HG02943 (cell line): ENCODE data around the gene DNAH14.
"Not testable (repeated sequence)": the region's sequence is repeated elsewhere in the genome, so short reads cannot be mapped to it uniquely, and the experiment has no call there.

Source experiments
- ATAC-seq: cut with Tn5 transposase; IDR thresholded peaks from one replicate; pipeline ENCODE4 v1.9.1; 2021; ENCODE audit warnings: mild to moderate bottlenecking, low read depth, moderate library complexity; ENCODE audit not compliant: unreplicated experiment

The DNAH14 gene

DNA sequence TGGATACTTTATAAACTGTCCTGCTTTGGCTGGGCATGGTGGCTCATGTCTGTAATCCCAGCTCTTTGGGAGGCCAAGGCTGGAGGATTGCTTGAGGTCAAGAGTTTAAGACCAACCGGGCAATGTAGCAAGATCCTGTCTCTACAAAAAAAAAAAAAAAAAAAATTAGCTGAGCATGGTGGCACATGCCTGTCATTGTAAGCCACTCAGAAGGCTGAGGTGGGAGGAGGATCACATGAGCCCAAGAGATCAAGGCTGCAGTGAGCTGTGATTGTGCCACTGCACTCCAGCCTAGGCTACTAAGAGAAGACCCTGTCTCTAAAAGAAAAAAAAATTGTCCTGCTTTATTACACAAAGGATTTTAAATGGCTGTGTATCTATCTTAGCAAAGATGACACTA lies 403.2 kb downstream of the DNAH14 start:
- ATAC-seq = no peak

DNA sequence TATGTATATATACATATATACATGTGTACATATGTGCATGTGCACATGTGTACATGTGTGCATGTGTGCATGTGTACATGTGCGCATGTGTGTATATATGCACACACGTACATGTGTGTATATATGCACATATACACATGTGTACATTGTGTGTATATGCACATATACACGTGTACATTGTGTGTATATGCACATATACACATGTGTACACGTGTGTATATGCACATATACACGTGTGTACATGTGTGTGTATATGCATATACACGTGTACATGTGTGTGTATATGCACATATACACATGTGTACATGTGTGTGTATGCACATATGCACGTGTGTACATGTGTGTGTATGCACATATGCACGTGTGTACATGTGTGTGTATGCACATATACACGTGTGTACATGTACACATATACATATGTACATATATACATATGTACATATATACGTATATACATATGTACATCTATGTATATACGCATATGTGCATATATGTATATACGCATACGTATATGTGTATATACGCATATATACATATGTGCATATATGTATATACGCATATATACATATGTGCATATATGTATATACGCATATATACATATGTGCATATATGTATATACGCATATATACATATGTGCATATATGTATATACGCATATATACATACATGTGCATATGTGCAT lies 405.8 kb downstream of the DNAH14 start:
- not testable (repeated sequence) for ATAC-seq

DNA sequence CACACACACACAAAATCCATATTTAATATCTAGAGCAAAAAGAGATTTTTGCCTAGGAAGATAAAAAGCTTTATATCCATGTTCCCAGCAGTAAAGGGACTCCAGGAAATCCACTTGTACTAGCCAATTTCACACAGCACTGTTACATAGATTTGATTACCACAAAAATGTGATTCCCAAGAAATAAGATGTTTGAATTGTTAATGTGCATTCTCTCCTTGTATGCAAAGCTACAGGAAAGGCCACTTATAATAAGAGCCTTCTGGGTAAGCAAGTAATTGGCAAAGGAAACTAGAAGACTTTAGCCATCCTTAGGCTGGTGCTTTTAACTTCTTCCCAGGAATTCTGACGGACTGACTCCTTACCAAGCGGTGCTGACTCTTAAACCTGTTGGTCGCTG lies 409.1 kb downstream of the DNAH14 start:
- no peak for ATAC-seq

DNA sequence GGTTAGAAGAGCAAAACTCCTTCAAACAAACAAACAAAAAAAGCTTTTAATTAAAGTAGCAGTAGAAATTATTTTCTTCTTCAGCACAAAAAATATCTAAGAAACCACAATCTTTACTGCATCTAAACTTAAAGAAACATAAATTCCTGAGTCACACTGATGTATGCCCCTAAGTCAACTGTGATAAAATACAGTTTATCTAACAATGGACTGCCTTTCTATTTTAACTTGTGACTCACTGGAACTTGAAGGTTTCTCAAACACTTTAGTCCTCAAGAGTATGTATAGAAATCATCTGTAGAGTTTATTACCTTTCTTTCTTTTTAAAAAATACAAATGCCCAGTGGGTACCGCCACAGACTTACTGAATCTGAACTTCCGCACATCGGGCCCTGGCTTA lies 412.2 kb downstream of the DNAH14 start:
- ATAC-seq = no peak

DNA sequence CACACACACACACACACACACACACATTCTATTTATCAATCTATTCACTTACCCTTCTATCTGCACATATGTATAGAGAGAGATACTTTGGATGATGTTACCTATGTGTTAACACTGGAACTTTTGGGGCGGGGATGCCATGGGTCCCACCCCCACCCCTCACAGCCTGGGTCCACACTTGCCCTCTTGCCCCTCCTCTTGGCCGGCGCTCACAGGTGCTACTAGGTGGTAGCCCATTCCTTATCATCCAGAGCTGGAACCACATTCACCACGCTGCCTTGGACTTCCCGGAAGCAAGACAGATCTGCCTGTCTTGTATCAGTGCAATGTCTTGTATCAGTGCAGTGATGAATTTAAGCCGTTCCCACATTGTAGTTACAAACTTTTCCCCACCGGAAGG lies 413.2 kb downstream of the DNAH14 start:
- ATAC-seq = no peak

DNA sequence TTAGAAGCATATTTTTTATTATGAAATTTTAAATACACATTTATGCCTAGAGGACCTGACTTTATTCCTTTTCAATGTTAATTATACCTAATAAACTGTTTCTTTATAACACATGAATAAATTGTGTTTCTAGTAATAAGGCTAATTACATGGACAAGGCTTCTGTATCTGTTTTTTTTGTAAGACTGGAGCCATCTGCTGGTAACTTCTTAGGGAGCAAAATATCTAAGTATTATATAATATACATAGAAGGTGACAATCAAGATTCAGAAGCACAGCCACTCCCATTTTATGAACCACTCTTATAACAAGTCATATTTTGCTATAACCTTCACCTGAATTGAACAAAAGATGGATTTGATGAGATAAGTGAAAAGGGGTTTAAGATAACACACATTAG lies 414.1 kb downstream of the DNAH14 start:
- ATAC-seq = no peak

DNA sequence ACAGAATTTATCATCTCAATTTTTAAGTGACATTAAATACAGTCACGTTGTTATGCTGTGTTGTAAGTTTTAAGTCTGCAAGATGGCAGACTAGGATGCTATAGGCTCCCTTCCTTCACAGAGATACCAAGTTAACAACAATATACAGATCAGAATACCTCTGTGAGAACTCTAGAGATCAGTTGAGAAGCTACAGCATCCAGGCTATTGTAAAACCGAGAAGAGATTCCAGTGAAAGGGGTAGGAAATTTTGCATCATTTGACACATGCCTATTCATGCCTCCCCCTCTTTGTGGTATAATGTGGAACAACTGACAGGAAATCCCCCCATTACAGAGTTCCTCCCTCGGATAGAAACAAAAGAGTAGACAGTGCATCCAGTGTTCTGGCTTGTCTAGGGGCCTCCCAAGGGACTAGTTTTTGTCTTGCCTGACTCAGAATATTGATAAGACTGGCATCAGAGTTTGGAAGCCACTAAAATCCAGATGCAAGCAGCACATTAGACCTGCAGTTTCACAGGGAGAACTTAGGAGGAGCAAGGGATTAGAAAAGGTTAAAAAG lies 417.7 kb downstream of the DNAH14 start:
- no peak for ATAC-seq

DNA sequence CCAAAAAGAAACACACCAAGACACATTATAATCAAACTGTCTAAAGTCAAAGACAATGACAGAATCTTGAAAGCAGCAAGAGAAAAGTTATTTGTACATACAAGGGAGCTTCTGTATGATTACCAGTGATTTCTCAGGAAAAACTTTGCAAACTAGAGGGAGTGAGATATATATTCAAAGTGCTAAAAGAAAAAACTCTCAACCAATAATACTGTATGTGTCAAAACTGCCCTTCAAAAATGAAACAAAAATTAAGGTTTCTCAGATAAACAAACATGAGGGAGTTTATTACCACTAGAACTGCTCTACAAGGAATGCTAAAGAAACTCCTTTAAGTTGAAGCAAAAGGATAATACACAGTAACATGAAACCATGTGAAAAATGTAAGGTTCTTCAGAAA lies 418.9 kb downstream of the DNAH14 start:
- ATAC-seq = no peak

DNA sequence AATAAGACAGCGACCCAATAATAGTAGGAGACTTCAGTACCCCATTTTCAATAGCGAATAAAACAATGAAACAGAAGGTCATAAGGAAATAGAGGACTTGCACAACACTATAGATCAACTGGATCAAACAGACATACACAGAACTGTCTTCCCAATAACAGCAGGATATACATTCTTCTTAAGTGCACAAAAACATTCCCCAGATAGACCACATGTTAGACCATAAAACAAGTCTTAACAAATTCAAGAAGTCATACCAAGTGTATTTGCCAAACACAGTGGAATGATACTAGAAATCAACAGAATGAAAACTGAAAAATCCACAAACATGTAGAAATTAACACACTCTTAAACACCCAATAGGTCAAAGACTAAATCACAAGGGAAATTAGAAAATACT lies 420.4 kb downstream of the DNAH14 start:
- no peak for ATAC-seq

DNA sequence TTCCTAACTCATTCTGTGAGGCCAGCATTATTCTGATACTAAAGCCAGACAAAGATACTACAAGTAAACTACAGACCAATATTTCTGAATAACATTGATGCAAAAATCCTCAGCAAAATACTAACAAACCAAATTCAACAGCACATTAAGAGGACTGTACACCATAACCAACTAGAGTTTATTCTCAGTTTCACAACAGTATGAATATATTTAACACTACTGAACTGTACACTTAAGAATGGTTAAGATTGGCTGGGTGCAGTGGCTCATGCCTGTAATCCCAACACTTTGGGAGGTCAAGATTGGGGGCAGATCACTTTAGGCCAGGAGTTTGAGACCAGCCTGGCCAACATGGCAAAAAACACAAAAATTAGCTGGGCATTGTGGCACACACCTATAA lies 421.4 kb downstream of the DNAH14 start:
- no peak for ATAC-seq

DNA sequence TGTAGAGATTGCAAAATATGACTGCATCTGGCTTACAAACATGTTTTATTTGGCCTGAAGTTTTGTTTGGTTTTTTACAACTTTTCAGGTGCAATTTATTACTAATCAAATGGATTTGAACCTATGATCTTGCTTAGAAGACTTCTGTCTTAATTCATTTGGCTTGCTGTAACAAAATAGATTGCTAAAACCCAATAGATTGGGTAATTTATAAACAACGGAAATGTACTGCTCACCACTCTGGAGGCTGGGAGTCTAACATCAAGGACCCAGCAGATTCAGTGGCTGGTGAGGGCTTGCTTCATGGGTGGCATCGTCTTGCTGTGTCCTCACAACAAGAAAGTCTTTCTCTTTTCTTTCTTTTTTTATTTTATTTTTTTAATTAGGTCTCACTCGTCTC lies 425.4 kb downstream of the DNAH14 start:
- no peak for ATAC-seq

DNA sequence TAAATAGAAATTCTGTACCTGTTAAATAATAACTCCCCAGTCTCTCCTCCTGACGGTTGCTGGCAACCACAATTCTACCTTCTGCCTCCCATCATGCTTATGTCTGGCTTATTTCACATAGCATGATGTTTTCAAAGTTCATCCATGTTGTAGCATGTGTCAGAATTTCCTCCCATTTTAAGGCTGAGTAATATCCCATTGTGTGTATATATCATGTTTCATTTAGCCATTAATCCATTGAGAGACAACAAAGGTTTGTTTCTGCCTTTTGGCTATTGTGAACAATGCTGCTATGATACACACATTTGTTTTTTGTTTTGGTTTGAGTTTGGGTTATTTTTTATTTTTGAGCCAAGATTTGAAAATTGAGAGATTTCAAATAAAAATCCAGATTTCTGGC lies 426.4 kb downstream of the DNAH14 start:
- no peak for ATAC-seq

DNA sequence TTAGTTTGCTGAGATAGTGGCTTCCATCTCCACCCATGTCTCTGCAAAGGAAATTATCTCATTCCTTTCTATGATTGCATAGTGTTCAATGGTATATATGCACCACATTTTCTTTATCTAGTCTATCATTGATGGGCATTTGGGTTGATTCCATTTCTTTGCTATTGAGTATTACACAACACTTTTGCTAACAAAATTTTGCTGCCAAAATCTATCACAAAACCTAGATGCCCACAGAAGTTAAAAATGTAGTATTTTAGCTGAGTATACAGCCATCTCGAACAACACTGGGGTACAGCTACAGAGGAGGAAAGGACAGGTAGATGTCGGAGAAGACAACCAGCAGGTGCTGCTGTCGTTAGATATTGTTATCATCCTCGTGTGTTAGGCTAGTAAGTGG lies 430.6 kb downstream of the DNAH14 start:
- no peak for ATAC-seq

DNA sequence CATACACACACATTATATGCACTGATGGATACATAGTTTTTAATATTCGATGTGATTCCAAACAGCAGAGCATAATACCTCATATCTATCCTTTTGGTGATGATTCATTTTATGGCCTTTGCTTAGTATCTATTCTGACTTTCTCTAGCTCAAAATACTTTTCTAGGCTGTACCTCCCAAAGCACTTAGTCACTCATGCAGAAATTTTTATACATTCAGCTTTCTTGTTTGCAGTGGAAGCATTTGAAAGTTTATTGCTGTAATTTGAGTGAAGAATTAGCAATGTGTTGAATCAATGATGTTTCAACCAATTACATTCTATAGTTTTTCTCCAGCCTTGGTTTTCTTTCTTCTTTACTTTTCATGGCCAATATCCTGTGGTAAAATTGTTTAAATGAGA lies 431.7 kb downstream of the DNAH14 start:
- ATAC-seq = no peak

DNA sequence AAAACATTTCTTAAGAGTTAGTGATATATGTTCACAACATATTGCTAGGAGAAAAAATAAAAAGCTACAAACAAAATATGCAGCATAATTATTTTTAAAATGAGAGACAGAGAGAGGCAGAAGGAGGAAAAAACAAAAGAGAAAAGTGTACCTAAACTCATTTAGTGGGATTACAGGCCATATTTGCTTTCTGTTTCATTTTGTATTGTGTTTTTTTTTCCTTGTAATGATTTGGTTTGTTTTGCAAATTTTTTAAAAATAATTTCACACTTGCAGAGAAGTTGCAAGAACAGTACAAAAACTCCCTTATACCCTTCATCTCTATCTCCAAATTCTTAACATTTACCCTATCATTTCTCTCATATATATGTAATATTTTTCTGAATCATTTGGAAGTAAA lies 433.3 kb downstream of the DNAH14 start:
- no peak for ATAC-seq

DNA sequence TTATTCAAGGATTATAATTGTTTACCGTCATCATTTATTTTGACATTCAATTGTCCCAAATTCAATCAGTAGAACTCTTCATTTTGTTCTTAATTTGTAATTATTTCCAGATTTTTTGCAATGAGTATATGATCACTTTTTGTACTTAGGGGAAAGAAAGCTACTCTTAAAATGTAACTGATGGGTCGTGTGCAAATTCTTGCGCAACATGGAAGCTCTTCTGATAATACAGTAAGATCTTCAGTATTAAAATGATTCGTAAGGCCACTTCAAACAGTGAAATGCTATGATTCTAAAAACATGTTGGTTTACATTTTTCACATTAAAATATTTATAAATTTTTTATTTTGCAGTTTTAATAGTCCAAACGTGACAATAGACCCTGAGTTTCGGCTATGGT lies 435.0 kb downstream of the DNAH14 start:
- ATAC-seq = no peak

DNA sequence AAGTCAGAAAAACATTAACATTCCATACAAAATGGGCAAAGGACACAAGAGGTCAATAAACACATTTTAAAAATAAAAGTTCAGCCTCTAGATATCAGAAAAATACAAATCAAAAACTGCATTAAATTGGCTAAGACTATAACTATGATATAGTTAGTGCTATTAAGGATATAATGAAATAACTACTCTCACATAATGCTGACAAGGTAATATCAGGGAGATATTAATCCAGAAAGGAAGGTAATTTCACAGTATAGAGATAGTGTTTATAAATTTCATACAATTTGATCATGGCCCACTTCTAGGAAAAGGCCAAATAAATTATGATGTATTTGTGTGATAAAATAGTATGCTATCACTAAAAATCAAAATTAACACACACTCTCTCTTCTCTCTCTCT lies 436.5 kb downstream of the DNAH14 start:
- no peak for ATAC-seq

DNA sequence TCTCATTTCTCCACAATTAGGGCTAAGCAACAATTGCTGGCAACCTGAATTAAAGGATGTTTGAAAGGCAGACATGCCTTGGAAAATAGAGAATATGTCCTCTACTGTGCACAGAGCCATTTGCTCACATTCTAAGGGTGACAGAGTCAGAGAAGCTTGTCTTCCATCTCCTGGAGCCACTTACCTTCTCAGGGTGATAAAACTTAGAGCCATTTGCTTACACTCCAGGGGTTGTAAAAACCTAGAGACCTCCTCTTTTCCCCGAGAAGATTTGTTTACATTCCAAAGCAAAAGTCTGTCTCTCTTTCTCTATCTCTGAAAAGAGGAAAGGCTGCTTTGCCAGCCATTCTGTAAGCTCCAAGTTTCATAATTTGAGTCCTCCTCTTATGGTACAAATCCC lies 437.1 kb downstream of the DNAH14 start:
- no peak for ATAC-seq

DNA sequence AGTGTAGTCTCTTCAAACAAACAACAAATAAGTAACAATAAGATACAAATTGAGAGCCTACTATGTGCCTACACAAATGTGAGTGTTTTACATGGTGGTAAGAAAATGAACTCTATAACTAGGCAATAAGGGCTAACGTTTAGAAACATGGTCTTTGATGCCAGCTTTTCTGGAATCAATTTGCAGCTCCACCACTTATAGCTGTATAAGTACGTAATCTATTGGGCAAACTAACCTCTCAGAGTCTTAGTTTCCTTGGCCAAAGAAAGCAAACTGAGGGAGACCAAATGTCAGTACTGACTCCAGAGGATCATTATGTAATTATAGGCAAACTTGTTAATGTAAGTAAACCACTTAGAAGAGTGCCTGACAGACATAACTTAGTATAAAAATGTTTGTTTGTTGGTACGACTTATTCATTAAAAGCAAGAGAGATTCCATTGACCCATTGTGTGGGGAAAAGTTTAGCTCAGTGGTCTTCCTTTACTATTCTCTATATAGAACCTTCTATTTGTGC lies 438.6 kb downstream of the DNAH14 start:
- ATAC-seq = no peak

DNA sequence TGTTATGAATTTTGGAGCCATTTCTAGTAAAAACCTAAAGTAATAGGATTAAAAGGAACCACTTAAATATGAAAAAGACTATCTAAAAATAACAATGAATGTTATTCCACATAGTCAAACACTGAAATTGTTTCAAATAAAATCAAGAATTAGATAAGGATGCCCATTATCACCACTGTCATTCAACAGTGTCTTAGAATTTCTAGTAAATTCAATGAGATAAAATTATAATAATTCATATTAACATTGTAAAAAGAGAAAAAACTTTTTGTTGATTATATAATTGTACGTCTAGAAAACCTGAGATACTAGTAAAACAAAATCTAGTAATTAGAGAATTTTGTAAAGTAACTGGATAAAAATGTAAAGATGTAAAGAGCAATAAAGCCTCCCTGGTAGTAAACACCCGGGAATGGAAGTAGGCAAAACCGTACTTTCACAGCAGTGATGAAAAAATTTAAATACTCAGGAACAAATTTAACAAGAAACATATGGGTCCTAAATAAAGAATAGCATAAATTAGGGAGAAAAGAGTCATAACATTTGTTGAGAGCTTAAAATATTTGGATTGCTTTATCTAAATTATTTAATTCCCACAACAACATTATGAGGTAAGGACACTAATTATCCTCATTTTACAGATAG lies 442.0 kb downstream of the DNAH14 start:
- ATAC-seq = no peak

DNA sequence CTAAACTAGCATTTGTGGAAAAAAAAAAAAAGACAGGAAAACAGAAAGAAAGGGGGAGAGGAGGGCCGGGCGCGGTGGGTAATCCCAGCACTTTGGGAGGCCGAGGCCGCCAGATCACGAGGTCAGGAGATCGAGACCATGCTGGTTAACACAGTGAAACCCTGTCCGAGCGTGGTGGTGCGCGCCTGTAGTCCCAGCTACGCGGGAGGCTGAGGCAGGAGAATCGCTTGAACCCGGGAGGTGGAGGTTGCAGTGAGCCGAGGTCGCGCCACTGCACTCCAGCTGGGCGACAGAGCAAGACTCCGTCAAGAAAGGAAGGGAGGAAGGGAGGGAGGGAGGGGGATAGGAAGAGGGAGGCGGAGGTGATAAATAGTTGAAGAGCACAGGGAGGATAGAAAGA lies 443.7 kb downstream of the DNAH14 start:
- ATAC-seq = no peak

DNA sequence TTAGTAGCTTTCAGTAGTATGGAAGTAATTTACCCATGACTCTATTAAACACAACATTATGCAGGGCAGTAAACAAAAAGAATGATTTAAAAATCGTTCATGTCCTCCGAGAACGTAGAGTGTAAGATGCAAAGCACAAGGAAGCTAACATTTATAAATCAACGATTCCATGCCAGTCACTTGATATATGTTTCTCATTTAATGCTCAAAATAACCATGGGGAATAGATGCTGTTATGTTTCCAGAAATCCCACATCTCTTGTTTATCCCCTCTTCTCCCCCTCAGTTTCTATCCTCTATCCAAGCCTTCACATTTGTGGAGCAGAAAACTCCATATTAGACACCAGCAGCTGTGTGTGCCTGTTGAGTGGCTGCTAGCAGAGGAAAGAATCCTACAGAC lies 445.5 kb downstream of the DNAH14 start:
- no peak for ATAC-seq
